ENCODE measurements around the gene OR2T1. TPM values are rescaled to one million over a fixed set of nuclear protein-coding genes. Genes with fewer than 3 reads are reported as not detected.

The OR2T1 gene
- total and polyA plus RNA-seq, 2 donors (not counting 1 experiment from before 2014, with no cell fraction given): not detected

DNA sequence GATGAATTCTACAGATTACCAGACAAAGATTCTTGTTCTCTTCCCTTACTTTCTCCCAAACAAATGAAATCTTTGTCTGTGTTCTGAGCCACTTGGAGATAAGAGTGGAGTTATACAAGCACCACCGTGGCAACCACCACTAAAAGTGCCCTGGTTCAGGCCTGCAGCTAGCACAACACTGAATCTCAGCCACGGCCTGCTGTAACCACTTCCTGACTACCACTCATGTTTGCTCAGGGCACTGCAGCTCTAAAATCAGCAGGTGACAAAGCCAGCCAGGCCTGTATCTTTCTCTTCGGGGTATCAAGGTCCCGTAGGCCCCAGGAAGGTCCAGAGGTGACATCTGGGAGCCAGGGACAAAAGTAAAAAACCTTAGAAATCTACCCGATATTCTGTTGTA lies 30.5 kb upstream of the OR2T1 start:
- no peaks in the 10 kb centered on the region for H3K9me3 ChIP-seq (ENCODE audit: control extremely low read depth in 1 of 3, control insufficient read depth in 2 of 3, insufficient read depth in 1 of 3, low read length in 2 of 3)
- no peak overlapping the region for H3K4me3 Mint-ChIP-seq
- DNase-seq (no peak), ATAC-seq (ENCODE audit: low read depth) (no peak)
- H3K36me3 ChIP-seq (replicated peaks in 1 of 2; ENCODE audit: control extremely low read depth in 1 of 2, control insufficient read depth in 1 of 2, extremely low read depth in 1 of 2, insufficient read depth in 2 of 2, low read length in 1 of 2): no peaks in the 10 kb centered on the region
- no peak for TF ChIP-seq EZH2 (IDR thresholded peaks at IDR 0.05; ENCODE audit: borderline replicate concordance, insufficient read depth, low read depth, low read length, poor library complexity, severe bottlenecking)
- TF ChIP-seq, protein P1, sequence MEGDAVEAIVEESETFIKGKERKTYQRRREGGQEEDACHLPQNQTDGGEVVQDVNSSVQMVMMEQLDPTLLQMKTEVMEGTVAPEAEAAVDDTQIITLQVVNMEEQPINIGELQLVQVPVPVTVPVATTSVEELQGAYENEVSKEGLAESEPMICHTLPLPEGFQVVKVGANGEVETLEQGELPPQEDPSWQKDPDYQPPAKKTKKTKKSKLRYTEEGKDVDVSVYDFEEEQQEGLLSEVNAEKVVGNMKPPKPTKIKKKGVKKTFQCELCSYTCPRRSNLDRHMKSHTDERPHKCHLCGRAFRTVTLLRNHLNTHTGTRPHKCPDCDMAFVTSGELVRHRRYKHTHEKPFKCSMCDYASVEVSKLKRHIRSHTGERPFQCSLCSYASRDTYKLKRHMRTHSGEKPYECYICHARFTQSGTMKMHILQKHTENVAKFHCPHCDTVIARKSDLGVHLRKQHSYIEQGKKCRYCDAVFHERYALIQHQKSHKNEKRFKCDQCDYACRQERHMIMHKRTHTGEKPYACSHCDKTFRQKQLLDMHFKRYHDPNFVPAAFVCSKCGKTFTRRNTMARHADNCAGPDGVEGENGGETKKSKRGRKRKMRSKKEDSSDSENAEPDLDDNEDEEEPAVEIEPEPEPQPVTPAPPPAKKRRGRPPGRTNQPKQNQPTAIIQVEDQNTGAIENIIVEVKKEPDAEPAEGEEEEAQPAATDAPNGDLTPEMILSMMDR (IDR thresholded peaks at IDR 0.05): no peak
- peaks cover 13% of the 10 kb centered on the region for H3K27me3 Mint-ChIP-seq
- H3K4me2 ChIP-seq (replicated peaks; ENCODE audit: low read depth, low read length, poor library complexity, severe bottlenecking): no peak overlapping the region
- H4K20me1 ChIP-seq (ENCODE audit: control insufficient read depth, insufficient read depth, low read length, poor library complexity, severe bottlenecking): no peaks in the 10 kb centered on the region
- CTCF ChIA-PET: no interaction called here
- H2AFZ ChIP-seq (ENCODE audit: insufficient read depth, low read depth, low read length, poor library complexity, severe bottlenecking): no peak overlapping the region
- H3K4me1 Mint-ChIP-seq: no peaks in the 10 kb centered on the region
- H3K79me2 ChIP-seq (ENCODE audit: control insufficient read depth, insufficient read depth, low read length): no peaks in the 10 kb centered on the region
- intact Hi-C loops (cut with micrococcal nuclease): no loop called here
- POLR2A ChIA-PET: no interaction called here
- no peak overlapping the region for H3K27ac Mint-ChIP-seq
- no peaks in the 10 kb centered on the region for H3K4me1 ChIP-seq (ENCODE audit: control insufficient read depth in 2 of 2, insufficient read depth in 2 of 2, low read length in 2 of 2)
- no peaks in the 10 kb centered on the region for H3K9me3 Mint-ChIP-seq (ENCODE audit: insufficient read depth)
- H3K27ac ChIP-seq (ENCODE audit: low read length in 2 of 2): no peak overlapping the region
- 94% methylated on average over 5 of the region's 5 CpGs for WGBS (ENCODE audit: insufficient coverage)
- no peaks in the 10 kb centered on the region for H3K27me3 ChIP-seq (replicated peaks in 1 of 4; ENCODE audit: control extremely low read depth in 1 of 4, control insufficient read depth in 3 of 4, insufficient read depth in 4 of 4, low read length in 3 of 4)
- H3K4me3 ChIP-seq (ENCODE audit: control extremely low read depth in 1 of 5, extremely low read depth in 1 of 5, insufficient read depth in 1 of 5, low read depth in 2 of 5, low read length in 4 of 5): no peak overlapping the region
- no peak overlapping the region for H3K9ac ChIP-seq (ENCODE audit: low read length)

DNA sequence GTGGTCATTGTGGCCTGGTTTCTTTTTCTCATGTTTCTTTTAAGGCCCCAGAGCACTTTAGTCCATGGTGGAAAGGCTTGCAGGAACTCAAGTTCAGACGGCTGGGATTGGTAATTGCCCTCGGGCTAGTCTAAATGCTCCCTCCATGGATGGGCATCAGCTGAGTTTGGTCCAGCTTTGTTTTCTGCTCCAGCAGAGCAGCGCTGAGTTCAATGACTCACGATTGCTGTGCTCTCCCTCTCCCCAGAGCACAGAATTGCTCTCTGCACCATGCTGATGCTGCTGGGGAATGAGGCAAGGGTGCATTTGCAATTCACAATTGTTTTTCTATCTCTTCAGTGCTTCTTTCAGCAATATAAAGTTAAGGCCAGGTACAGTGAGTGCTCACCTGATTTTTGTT lies 29.1 kb upstream of the OR2T1 start:
- Mint-ChIP-seq H3K27me3 (peaks cover 13% of the 10 kb centered on the region), H3K4me1 (no peaks in the 10 kb centered on the region), H3K4me3 (no peak overlapping the region), H3K27ac (no peak overlapping the region), H3K9me3 (ENCODE audit: insufficient read depth) (no peaks in the 10 kb centered on the region)
- Histone ChIP-seq H3K27ac (ENCODE audit: low read length in 2 of 2) (no peak overlapping the region), H3K4me2 (replicated peaks; ENCODE audit: low read depth, low read length, poor library complexity, severe bottlenecking) (no peak overlapping the region), H2AFZ (ENCODE audit: insufficient read depth, low read depth, low read length, poor library complexity, severe bottlenecking) (no peak overlapping the region), H3K4me3 (ENCODE audit: control extremely low read depth in 1 of 5, extremely low read depth in 1 of 5, insufficient read depth in 1 of 5, low read depth in 2 of 5, low read length in 4 of 5) (no peak overlapping the region), H3K4me1 (ENCODE audit: control insufficient read depth in 2 of 2, insufficient read depth in 2 of 2, low read length in 2 of 2) (no peaks in the 10 kb centered on the region), H3K36me3 (replicated peaks in 1 of 2; ENCODE audit: control extremely low read depth in 1 of 2, control insufficient read depth in 1 of 2, extremely low read depth in 1 of 2, insufficient read depth in 2 of 2, low read length in 1 of 2) (no peaks in the 10 kb centered on the region), H3K9ac (ENCODE audit: low read length) (no peak overlapping the region), H3K9me3 (ENCODE audit: control extremely low read depth in 1 of 3, control insufficient read depth in 2 of 3, insufficient read depth in 1 of 3, low read length in 2 of 3) (no peaks in the 10 kb centered on the region), H4K20me1 (ENCODE audit: control insufficient read depth, insufficient read depth, low read length, poor library complexity, severe bottlenecking) (no peaks in the 10 kb centered on the region), H3K79me2 (ENCODE audit: control insufficient read depth, insufficient read depth, low read length) (no peaks in the 10 kb centered on the region), H3K27me3 (replicated peaks in 1 of 4; ENCODE audit: control extremely low read depth in 1 of 4, control insufficient read depth in 3 of 4, insufficient read depth in 4 of 4, low read length in 3 of 4) (no peaks in the 10 kb centered on the region)
- ChIA-PET POLR2A (no interaction called here), CTCF (no interaction called here)
- no peak for DNase-seq
- TF ChIP-seq EZH2 (IDR thresholded peaks at IDR 0.05; ENCODE audit: borderline replicate concordance, insufficient read depth, low read depth, low read length, poor library complexity, severe bottlenecking): no peak
- TF ChIP-seq, protein P1 (IDR thresholded peaks at IDR 0.05): no peak
- ATAC-seq (ENCODE audit: low read depth): no peak
- 90% methylated on average over 4 of the region's 4 CpGs for WGBS (ENCODE audit: insufficient coverage)
- intact Hi-C loops (cut with micrococcal nuclease): no loop called here

Data from B cell (primary cell).